Measurements from ENCODE around the gene TMEM88. TPM values are rescaled to one million over a fixed set of nuclear protein-coding genes. Genes with fewer than 3 reads are reported as not detected.

The TMEM88 gene
- total RNA-seq, 1 donor from 2014 or later: 7.1 TPM

DNA sequence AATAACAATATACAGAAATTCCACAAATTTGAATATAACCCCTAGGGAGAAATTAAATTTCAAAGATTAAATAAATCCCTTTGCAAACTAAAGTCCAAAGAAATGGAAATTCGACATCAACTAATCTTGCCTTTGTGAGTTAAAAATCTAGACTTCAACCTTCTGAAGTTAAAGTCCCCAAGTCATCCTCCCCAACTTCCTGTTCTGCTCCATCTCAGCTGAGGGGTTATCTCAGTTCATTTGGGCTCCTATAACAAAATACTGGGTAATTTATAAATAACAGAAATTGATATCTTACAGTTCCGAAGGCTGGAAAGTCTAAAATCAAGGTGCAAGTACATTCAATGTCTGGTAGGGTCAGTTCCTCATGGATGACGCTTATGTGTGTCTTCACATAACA lies 43.6 kb upstream of the TMEM88 start:
- DNase-seq (no peak), ATAC-seq (ENCODE audit: low read depth) (no peak)
- intact Hi-C loops (cut with micrococcal nuclease): no loop called here
- TF ChIP-seq CTCF (IDR thresholded peaks at IDR 0.05): no peak
- H3K4me1 Mint-ChIP-seq: no peaks in the 10 kb centered on the region
- no peak overlapping the region for H3K4me3 Mint-ChIP-seq
- H3K9me3 Mint-ChIP-seq: no peaks in the 10 kb centered on the region
- POLR2A ChIA-PET: interaction anchor here (0.6 kb wide), 1 partner anchor 242 kb away, joined by 5 read pairs; no protein-coding TSS in a partner anchor
- H3K36me3 Mint-ChIP-seq (ENCODE audit: low read depth): no peaks in the 10 kb centered on the region
- peaks cover 14% of the 10 kb centered on the region for H3K27me3 Mint-ChIP-seq
- H3K27ac Mint-ChIP-seq: no peak overlapping the region
- CTCF ChIA-PET: no interaction called here

DNA sequence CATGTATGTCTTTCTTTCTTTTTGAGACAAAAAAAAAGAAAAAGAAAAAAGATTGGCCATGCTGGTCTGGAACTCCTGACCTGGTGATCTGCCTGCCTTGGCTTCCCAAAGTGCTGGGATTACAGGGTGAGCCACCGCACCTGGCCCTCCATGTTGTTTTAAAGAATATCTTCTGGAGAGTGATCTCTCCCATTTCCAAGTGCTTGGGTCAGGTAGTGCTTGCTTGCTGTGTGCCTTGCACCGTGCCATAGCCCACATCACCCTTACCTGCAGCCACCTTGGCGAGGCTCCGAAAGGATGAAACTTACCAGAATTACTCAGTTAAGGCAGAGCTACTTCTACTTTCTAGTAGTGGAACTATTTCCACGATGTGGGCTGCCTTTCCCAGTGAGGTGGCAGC lies 39.9 kb upstream of the TMEM88 start:
- Mint-ChIP-seq H3K4me3 (no peak overlapping the region), H3K27me3 (peaks cover 6% of the 10 kb centered on the region), H3K36me3 (ENCODE audit: low read depth) (no peaks in the 10 kb centered on the region), H3K27ac (no peak overlapping the region), H3K4me1 (no peaks in the 10 kb centered on the region), H3K9me3 (no peaks in the 10 kb centered on the region)
- ATAC-seq (ENCODE audit: low read depth) (no peak), DNase-seq (no peak)
- ChIA-PET CTCF (no interaction called here), POLR2A (no interaction called here)
- intact Hi-C loops (cut with micrococcal nuclease): no loop called here
- no peak for TF ChIP-seq CTCF (IDR thresholded peaks at IDR 0.05)

DNA sequence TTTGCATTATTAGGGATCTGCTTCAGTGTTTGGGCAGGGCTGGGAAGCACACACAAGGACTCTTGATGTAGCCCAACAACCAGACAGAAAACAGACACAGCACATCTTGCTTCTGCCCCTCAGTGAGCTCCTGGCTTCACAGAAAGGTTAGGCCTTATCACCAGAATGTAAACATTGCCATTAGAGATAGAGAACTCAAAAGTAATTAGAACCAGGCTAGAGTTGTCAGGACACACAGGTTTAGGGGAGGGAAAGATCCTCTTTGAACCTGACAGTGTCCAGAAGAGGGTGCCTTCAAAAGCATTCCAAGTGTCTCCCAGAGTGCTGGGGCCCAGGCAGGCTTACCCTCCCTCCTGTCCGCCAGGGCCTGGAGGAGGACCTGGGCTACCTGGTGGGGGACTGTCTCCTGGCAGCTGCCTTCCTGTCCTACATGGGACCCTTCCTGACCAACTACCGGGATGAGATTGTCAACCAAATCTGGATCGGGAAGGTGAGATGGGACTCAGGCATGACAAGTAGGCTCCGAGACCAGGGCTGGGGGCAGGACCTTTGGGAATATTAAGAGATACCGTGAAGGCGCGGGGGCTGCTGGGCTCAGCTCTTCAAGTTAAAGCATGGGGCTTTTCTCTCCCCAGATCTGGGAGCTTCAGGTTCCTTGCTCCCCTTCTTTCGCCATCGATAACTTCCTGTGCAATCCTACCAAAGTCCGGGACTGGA lies 37.8 kb upstream of the TMEM88 start:
- ATAC-seq (ENCODE audit: low read depth): no peak
- TF ChIP-seq CTCF (IDR thresholded peaks at IDR 0.05): no peak
- intact Hi-C loops (cut with micrococcal nuclease): no loop called here
- no peak for DNase-seq
- ChIA-PET CTCF (interaction anchor here (0.7 to 1.0 kb wide), 2 partner anchors 28 to 302 kb away, joined by 3 read pairs; no protein-coding TSS in a partner anchor), POLR2A (interaction anchor here (0.6 kb wide), 1 partner anchor 101 kb away, joined by 5 read pairs; no protein-coding TSS in a partner anchor)
- H3K4me1 Mint-ChIP-seq: no peaks in the 10 kb centered on the region
- H3K27me3 Mint-ChIP-seq: peaks cover 2% of the 10 kb centered on the region
- H3K27ac Mint-ChIP-seq: no peak overlapping the region
- no peaks in the 10 kb centered on the region for H3K36me3 Mint-ChIP-seq (ENCODE audit: low read depth)
- no peak overlapping the region for H3K4me3 Mint-ChIP-seq
- H3K9me3 Mint-ChIP-seq: no peaks in the 10 kb centered on the region

- Mint-ChIP-seq H3K4me1 (no peaks in the 10 kb centered on the region), H3K27ac (no peak overlapping the region), H3K36me3 (ENCODE audit: low read depth) (no peaks in the 10 kb centered on the region), H3K4me3 (no peak overlapping the region), H3K9me3 (no peaks in the 10 kb centered on the region), H3K27me3 (peaks cover 2% of the 10 kb centered on the region)
- intact Hi-C loops (cut with micrococcal nuclease): no loop called here
- no peak for TF ChIP-seq CTCF (IDR thresholded peaks at IDR 0.05)
- ATAC-seq (ENCODE audit: low read depth) (no peak), DNase-seq (no peak)
- ChIA-PET CTCF (interaction anchor here (0.7 kb wide), 1 partner anchor 27 kb away, joined by 3 read pairs; no protein-coding TSS in a partner anchor), POLR2A (no interaction called here)
Measured at GRCh38 chr17:7817643-7817964, 37.3 kb upstream of the TMEM88 start.

- no peak overlapping the region for H3K27ac Mint-ChIP-seq
Measured at GRCh38 chr17:7818026-7818425, 36.8 kb upstream of the TMEM88 start.

More at GRCh38 chr17:7818026-7818425, 36.8 kb upstream of the TMEM88 start:
- H3K4me1 Mint-ChIP-seq: no peaks in the 10 kb centered on the region
- ATAC-seq (ENCODE audit: low read depth) (no peak), DNase-seq (no peak)
- H3K9me3 Mint-ChIP-seq: no peaks in the 10 kb centered on the region
- ChIA-PET POLR2A (no interaction called here), CTCF (interaction anchor here (0.8 kb wide), 1 partner anchor 13 kb away, joined by 3 read pairs; no protein-coding TSS in a partner anchor)
- TF ChIP-seq CTCF (IDR thresholded peaks at IDR 0.05): no peak
- H3K4me3 Mint-ChIP-seq: no peak overlapping the region
- intact Hi-C loops (cut with micrococcal nuclease): no loop called here
- H3K36me3 Mint-ChIP-seq (ENCODE audit: low read depth): no peaks in the 10 kb centered on the region
- no peaks in the 10 kb centered on the region for H3K27me3 Mint-ChIP-seq

Measured in activated B cell treated with CpG ODN at 0.5 μM for 24 hours (primary cell).